ENCODE results near the gene SLX1A.

DNA sequence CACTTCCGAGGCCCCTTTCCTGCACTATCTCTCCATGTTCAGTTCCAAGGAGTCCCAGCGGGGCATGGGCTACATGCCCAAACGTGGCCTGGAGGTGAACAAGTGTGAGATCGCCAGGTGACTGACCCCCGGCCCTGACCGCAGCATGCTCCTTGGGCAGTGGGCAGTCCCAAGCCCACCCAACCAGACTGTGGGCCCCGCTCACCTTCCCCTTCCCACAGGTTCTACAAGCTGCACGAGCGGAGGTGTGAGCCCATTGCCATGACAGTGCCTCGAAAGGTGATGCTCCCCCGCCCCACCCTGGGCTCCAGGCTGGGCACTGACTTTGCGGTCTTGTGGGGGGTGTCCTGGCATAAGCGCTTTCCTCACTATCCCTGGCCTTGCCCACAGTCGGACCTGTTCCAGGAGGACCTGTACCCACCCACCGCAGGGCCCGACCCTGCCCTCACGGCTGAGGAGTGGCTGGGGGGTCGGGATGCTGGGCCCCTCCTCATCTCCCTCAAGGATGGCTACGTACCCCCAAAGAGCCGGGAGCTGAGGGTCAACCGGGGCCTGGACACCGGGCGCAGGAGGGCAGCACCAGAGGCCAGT is 5.6 kb upstream of the SLX1A start:
- no peak for TF ChIP-seq CTCF (IDR thresholded peaks at IDR 0.05 in 4 of 5, conservative IDR thresholded peaks at IDR 0.05 in 1 of 5)
- TF ChIP-seq POLR2A (IDR thresholded peaks at IDR 0.05) = no peak

All from gastrocnemius medialis (tissue), 4 donors.